GM20000 (cell line): ENCODE data around the gene TRIOBP.
A peak's percentile ranks its signal among the peaks of the same experiment; 100 is the strongest.

ENCODE experiments used
- DNase-seq: peaks from one replicate; pipeline ENCODE4 v3.0.0; 2012; ENCODE audit warnings: low spot score
- TF ChIP-seq, protein P1 (sequence below): IDR thresholded peaks from 2 replicates; pipeline ENCODE4 v1.5.1; 2012; ENCODE audit warnings: mild to moderate bottlenecking, control low read depth; ENCODE audit errors: extremely low read depth, missing control alignments

The TRIOBP gene

DNA sequence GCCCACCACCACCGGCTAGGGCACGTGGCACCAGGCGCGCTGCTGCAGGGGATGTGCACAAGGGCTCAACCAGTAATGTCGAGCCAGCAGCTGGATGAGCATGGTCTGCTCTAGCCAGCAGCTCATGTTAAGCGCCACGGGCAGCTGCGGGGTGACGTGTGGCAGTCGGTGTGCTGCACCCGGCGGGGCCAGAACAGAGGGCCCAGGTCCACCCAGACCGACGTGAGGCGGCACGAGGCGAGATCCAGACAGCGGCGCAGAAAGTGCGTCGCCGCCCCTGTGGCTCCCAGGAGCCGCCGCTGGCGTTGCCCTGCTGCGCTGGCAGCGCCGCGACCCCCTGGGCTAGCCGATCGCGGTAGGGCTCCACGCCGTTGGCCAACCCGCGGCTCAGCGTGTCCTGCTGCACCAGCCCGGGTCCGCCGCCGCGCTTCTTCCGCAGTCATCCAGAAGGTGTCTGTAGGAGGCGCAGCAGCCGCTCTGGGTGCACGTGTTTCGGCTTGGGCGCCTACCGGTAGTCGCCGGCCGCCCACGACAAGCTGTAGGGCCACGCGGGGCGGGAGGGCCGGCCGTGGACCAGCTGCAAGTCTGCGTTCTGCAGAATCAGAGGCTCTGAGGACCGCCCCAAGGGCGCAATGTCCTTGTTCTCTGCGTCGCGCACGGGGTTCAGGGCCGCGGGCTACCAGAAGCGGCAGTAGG is 121.7 kb downstream of the TRIOBP start:
- TF ChIP-seq, protein P1, sequence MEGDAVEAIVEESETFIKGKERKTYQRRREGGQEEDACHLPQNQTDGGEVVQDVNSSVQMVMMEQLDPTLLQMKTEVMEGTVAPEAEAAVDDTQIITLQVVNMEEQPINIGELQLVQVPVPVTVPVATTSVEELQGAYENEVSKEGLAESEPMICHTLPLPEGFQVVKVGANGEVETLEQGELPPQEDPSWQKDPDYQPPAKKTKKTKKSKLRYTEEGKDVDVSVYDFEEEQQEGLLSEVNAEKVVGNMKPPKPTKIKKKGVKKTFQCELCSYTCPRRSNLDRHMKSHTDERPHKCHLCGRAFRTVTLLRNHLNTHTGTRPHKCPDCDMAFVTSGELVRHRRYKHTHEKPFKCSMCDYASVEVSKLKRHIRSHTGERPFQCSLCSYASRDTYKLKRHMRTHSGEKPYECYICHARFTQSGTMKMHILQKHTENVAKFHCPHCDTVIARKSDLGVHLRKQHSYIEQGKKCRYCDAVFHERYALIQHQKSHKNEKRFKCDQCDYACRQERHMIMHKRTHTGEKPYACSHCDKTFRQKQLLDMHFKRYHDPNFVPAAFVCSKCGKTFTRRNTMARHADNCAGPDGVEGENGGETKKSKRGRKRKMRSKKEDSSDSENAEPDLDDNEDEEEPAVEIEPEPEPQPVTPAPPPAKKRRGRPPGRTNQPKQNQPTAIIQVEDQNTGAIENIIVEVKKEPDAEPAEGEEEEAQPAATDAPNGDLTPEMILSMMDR, result peak; percentile 33
- DNase-seq, result peak; percentile 89

DNA sequence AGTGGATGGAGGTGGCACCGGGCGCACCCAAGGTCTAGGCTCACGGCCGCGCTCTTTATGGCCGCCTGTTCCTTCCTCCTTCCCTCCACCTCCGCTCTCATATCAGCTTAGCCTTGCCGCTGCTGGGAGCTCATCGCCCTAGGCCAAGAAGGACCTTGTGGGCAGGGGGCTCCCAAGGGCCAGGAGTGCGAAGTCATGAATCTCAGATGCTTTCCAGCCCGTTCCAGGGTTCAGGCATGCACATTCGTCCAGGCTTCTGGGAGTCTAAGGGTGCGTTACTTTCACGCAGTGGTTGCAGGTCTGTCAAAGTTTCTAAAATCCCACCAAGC is 122.2 kb downstream of the TRIOBP start:
- no peak for DNase-seq
- TF ChIP-seq, protein P1, result no peak

DNA sequence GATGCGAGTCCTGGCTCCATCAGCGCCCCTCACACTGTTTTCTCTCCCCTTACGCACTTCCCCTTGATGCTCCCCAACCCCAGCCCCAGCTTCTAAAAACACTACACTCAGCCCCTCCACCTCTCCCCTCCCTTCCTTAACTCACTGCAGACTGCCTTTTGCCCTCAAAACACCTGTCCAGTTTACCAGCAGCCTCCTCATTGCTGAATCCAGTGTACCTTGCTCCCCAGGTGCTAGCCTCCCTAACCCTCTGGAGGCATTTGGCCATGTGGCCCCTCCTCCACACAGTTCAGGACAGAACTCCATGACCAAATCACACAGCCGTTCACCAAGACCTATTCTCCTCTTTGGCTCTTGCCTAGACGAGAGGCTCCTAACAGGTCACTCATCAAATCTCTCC is 123.5 kb downstream of the TRIOBP start:
- no peak for DNase-seq
- TF ChIP-seq, protein P1, result no peak

DNA sequence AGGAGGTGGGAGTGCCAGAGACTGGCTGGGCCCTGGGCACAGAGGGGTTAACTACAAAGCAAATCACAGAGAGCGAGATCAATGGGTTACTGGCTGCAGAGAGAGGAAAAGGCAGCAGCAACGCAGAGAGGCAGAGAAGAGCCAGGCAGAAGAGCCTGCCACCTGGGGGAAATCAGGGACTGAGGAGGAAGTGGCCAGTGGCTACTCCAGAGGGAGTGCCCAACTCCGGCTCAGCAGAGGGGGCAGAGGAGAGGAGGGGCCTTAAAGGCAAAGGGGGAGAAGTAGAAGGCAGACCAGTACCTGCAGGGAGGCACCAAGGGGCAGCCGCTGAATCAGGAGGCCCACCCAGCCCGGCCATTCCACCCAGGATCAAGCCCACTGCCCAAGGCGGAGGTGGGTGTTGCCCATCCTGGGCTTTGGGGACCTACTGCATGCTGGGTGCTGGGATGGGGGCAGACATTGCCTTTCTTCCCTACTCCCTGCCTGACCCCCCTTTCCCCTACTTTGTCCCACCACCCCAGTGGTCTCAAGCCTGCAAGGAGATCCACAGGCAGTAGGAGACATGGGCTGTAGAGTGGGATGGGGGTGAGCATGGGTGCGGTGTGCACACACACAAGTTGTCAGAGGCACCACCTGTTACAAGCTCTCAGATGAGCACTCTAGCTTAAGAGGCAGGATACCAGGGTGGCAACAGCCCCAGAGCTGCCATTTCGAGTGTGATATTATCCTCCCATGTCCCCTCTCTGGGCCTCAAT is 125.4 kb downstream of the TRIOBP start:
- TF ChIP-seq, protein P1, result no peak
- DNase-seq, result no peak

DNA sequence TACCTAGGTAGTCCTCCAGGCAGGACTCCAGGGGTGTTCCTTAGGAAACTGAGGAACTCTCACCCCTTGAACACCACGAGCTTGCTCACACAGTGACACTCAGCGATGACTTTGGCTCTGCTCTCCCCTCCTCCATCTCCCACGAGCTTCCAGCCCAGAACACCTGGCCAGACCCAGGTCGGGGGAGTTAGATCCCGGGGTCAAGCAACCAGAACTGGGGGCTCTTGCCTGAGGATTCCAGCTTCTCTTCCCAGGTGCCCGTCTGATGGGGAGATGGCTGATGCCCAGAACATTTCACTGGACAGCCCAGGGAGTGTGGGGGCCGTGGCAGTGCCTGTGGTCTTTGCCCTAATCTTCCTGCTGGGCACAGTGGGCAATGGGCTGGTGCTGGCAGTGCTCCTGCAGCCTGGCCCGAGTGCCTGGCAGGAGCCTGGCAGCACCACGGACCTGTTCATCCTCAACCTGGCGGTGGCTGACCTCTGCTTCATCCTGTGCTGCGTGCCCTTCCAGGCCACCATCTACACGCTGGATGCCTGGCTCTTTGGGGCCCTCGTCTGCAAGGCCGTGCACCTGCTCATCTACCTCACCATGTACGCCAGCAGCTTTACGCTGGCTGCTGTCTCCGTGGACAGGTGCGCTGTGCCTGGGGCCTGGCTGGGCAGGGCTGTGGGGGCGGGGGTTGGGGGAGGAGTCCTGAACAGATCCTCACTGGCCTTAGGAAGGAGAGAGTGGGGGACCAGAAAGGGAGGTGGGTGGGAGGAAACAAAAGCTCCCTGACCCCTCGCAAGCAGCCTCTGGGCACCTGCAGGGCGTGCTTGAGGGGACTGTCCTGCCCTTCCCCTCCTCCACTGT is 126.5 kb downstream of the TRIOBP start, which contains the start of gene GALR3:
Gene GALR3 (plus strand): TSS at position 249 of the 852 bp plus-strand sequence. CDS start 25 bp downstream, at position 274.
- DNase-seq, result no peak

DNA sequence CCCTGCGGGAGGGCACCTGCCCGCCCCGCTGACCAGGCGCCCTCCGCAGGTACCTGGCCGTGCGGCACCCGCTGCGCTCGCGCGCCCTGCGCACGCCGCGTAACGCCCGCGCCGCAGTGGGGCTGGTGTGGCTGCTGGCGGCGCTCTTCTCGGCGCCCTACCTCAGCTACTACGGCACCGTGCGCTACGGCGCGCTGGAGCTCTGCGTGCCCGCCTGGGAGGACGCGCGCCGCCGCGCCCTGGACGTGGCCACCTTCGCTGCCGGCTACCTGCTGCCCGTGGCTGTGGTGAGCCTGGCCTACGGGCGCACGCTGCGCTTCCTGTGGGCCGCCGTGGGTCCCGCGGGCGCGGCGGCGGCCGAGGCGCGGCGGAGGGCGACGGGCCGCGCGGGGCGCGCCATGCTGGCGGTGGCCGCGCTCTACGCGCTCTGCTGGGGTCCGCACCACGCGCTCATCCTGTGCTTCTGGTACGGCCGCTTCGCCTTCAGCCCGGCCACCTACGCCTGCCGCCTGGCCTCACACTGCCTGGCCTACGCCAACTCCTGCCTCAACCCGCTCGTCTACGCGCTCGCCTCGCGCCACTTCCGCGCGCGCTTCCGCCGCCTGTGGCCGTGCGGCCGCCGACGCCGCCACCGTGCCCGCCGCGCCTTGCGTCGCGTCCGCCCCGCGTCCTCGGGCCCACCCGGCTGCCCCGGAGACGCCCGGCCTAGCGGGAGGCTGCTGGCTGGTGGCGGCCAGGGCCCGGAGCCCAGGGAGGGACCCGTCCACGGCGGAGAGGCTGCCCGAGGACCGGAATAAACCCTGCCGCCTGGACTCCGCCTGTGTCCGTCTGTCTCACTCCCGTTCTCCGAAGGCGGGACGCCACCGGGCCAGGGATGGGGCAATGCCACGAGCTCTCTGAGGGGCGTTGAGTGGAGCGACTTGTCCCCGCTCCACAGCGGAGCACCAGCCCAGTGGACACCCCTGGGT is 128.1 kb downstream of the TRIOBP start:
- TF ChIP-seq, protein P1, result no peak
- DNase-seq, result peak; percentile 76

More for the DNA sequence above, 126.5 kb downstream of the TRIOBP start, which contains the start of gene GALR3:
- TF ChIP-seq, protein P1, result no peak
